Spleen (tissue), 11 donors: ENCODE measurements around the gene C1orf52. TPM values are rescaled to one million over a fixed set of nuclear protein-coding genes. Genes with fewer than 3 reads are reported as not detected.

ENCODE experiments used
- DNase-seq: peaks from one replicate; pipeline ENCODE4 v3.0.0-alpha.2; 2020
- H3K27ac ChIP-seq, 8 donors: fragments of 200-600 bp; sonication (generic) in 7 of 8; 1 replicate in 4 of 8; 2 replicates in 4 of 8; pipeline versions ENCODE4 v1.5.0 to v1.8.0; 2016 to 2021; ENCODE audit warnings: inconsistent platforms in 4 of 8, mild to moderate bottlenecking in 4 of 8, moderate library complexity in 1 of 8
- H3K27me3 ChIP-seq, 7 donors: fragments of 200-600 bp; sonication (generic) in 6 of 7; replicated peaks in 1 of 7; 1 replicate in 4 of 7; 2 replicates in 3 of 7; pipeline versions ENCODE4 v1.5.0 to v1.8.0; 2016 to 2021; ENCODE audit warnings: inconsistent platforms in 3 of 7, mild to moderate bottlenecking in 1 of 7
- H3K36me3 ChIP-seq, 6 donors: fragments of 200-600 bp; sonication (generic) in 5 of 6; 1 replicate in 4 of 6; 2 replicates in 2 of 6; pipeline versions ENCODE4 v1.5.0 to v1.8.0; 2016 to 2021; ENCODE audit warnings: inconsistent platforms in 2 of 6
- H3K4me1 ChIP-seq, 6 donors: fragments of 200-600 bp; sonication (generic) in 5 of 6; 1 replicate in 3 of 6; 2 replicates in 3 of 6; pipeline versions ENCODE4 v1.5.0 to v1.8.0; 2016 to 2021; ENCODE audit warnings: inconsistent platforms in 3 of 6
- H3K4me3 ChIP-seq, 8 donors: fragments of 200-600 bp; sonication (generic) in 7 of 8; 1 replicate in 4 of 8; 2 replicates in 4 of 8; pipeline versions ENCODE4 v1.5.0 to v1.8.0; 2016 to 2021; ENCODE audit warnings: inconsistent platforms in 4 of 8, mild to moderate bottlenecking in 4 of 8, moderate library complexity in 2 of 8
- H3K9me3 ChIP-seq, 8 donors: fragments of 200-600 bp; sonication (generic) in 7 of 8; 1 replicate in 4 of 8; 2 replicates in 4 of 8; pipeline versions ENCODE4 v1.5.0 to v1.8.0; 2016 to 2021; ENCODE audit warnings: inconsistent platforms in 4 of 8
- POLR2A ChIP-seq, 3 donors: fragments of 450-650 bp; IDR thresholded peaks; one replicate each; pipeline ENCODE4 v1.5.1; 2017; ENCODE audit warnings: antibody characterized with exemption in 3 of 3, mild to moderate bottlenecking in 1 of 3
- POLR2AphosphoS5 ChIP-seq, 3 donors: sonication (generic); formaldehyde crosslinking; IDR thresholded peaks; one replicate each; pipeline ENCODE4 v1.5.1; 2017; ENCODE audit warnings: antibody characterized with exemption in 3 of 3
- WGBS, 5 donors: extraction: QIAGEN DNeasy Blood & Tissue Kit in 3 of 5; methylation state at CpG; one replicate each; pipeline versions ENCODE4 v1.1.5 to v1.1.7; 2013 to 2018; 5-methylcytosine and 5-hydroxymethylcytosine counted together
- intact Hi-C: fragments of 100-400 bp; cut with DNase I; formaldehyde crosslinking; loops from one replicate; pipeline ENCODE4 v1.15.0; 2023; ENCODE audit warnings: low total_unique reads
- polyA plus RNA-seq, 3 donors: library from polyadenylated mRNA; stranded (reverse); fragments of 200-250 nt; gene quantifications; one replicate each; pipeline ENCODE4 v1.2.1, GENCODE V29; 2013
- total RNA-seq, 7 donors: library from RNA; depleted of rRNA in 3 of 7; stranded (reverse); fragments of >200 nt in 3 of 7; fragmentation: NEBNext Ultra II Directional in 4 of 7; extraction: Animal tissue kit (Norgen Biotek cat#: 25700) in 4 of 7; gene quantifications; one replicate each; pipeline versions ENCODE4 v1.1.0 to v1.2.1, GENCODE V29; 2016 to 2021
- TF ChIP-seq, protein P1 (sequence below), 11 experiments: fragments of 200-600 bp in 7 of 11; fragments of 450-650 bp in 4 of 11; sonication (generic) in 4 of 11; IDR thresholded peaks in 8 of 11; conservative IDR thresholded peaks in 3 of 11; 1 replicate in 7 of 11; 2 replicates in 4 of 11; pipeline versions ENCODE4 v1.4.0 to v1.8.0; 2016 to 2021; ENCODE audit warnings: antibody characterized with exemption in 11 of 11, inconsistent platforms in 4 of 11, mild to moderate bottlenecking in 1 of 11
- donor health status: healthy with polysubstance abuse.
- donor health status: DM: no; HTN: no; CAD: no; lungs with moderate emphysema.
- donor health status: DM: no; HTN: no; CAD: no.
- donor health status: Bipolar disorder and iron deficiency.
- donor health status: healthy.
- donor health status: DM: no; HTN: no; CAD: no.
- donor health status: DM: yes; HTN: yes; CAD: no.

The C1orf52 gene
- total and polyA plus RNA-seq, 10 donors: 16.2 to 29.7 (median 22.6) TPM

DNA sequence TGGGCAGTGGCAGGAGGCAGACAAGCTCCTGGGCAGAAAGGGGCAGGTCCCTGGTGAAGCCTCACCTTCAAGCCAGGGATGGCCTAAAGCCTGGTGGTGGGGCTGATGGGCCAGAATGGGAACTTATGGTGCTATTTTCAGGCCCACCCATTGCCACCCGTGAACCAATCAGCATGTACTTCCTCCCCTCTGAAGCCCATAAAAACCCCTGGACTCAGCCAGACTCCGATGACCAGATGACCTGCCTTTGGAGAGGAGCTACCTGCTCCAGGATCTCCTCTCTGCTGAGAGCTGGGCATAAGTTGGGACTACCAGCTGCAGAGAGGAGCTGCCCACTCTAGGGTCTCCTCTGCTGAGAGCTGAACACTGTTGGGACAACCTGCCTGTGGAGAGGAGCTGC, 24.7 kb upstream of the C1orf52 start:
- intact Hi-C loops: no loop called here
- 93 to 100% (median 96%) methylated on average over 1 to 2 of the region's 2 CpGs for WGBS, 5 donors
- TF ChIP-seq POLR2AphosphoS5 (IDR thresholded peaks at IDR 0.05) (no peak), POLR2A (IDR thresholded peaks at IDR 0.05) (no peak)
- TF ChIP-seq, protein P1, sequence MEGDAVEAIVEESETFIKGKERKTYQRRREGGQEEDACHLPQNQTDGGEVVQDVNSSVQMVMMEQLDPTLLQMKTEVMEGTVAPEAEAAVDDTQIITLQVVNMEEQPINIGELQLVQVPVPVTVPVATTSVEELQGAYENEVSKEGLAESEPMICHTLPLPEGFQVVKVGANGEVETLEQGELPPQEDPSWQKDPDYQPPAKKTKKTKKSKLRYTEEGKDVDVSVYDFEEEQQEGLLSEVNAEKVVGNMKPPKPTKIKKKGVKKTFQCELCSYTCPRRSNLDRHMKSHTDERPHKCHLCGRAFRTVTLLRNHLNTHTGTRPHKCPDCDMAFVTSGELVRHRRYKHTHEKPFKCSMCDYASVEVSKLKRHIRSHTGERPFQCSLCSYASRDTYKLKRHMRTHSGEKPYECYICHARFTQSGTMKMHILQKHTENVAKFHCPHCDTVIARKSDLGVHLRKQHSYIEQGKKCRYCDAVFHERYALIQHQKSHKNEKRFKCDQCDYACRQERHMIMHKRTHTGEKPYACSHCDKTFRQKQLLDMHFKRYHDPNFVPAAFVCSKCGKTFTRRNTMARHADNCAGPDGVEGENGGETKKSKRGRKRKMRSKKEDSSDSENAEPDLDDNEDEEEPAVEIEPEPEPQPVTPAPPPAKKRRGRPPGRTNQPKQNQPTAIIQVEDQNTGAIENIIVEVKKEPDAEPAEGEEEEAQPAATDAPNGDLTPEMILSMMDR (IDR thresholded peaks at IDR 0.05 in 8 of 11, conservative IDR thresholded peaks at IDR 0.05 in 3 of 11): no peak

DNA sequence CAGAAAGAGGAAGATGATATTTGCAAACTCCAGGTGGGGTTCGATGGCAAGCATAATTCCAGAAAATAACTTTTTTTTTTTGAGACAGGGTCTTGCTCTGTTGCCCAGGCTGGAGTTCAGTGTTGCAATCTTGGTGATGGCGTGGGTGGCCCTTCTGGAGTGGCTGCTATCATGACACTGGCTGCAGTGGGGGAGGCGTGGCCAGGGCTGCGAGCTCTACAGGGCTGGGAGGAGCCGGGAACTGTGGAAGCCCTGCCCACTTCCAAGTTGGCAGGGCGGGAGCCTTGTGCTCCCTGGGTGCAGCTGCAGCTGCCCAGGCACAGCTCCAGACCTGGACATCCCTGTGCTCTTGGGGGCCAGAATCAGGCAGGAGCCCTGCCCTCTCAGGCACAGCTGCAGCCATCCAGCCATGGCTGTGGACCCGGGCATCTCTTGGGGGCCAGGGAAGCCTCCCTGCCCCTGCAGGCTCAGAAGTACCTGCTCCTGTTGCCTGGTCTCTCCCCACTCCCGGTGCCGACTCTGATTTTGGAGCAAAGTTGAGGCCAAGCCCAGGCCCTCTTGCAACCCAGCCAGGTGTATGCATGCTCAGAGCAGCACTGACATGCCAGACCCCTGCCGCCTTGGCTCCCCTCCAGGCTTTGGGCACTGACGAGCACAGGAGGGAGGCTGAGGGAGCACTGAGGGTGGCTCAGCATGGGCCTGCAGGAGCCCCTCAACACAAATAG, 24.2 kb upstream of the C1orf52 start:
- no peak for DNase-seq
- Histone ChIP-seq H3K9me3 (no peaks in the 10 kb centered on the region), H3K36me3 (peaks cover 0 to 5% (median 0%) of the 10 kb centered on the region in 6 donors), H3K4me1 (peaks cover 0 to 9% (median 7%) of the 10 kb centered on the region in 6 donors), H3K4me3 (no peak overlapping the region), H3K27me3 (peaks cover 0 to 7% (median 0%) of the 10 kb centered on the region in 7 donors), H3K27ac (no peak overlapping the region)
- WGBS, 5 donors: 75 to 93% (median 89%) methylated on average over 8 to 11 of the region's 11 CpGs
- TF ChIP-seq POLR2AphosphoS5 (IDR thresholded peaks at IDR 0.05) (no peak), POLR2A (IDR thresholded peaks at IDR 0.05) (no peak)
- TF ChIP-seq, protein P1 (IDR thresholded peaks at IDR 0.05 in 8 of 11, conservative IDR thresholded peaks at IDR 0.05 in 3 of 11): no peak
- intact Hi-C loops: no loop called here

More for the DNA sequence above, 24.7 kb upstream of the C1orf52 start:
- Histone ChIP-seq H3K27ac (no peak overlapping the region), H3K36me3 (peaks cover 0 to 5% (median 0%) of the 10 kb centered on the region in 6 donors), H3K27me3 (peaks cover 0 to 7% (median 0%) of the 10 kb centered on the region in 7 donors), H3K4me1 (peaks cover 0 to 4% (median 3%) of the 10 kb centered on the region in 6 donors), H3K4me3 (no peak overlapping the region), H3K9me3 (no peaks in the 10 kb centered on the region)
- no peak for DNase-seq

DNA sequence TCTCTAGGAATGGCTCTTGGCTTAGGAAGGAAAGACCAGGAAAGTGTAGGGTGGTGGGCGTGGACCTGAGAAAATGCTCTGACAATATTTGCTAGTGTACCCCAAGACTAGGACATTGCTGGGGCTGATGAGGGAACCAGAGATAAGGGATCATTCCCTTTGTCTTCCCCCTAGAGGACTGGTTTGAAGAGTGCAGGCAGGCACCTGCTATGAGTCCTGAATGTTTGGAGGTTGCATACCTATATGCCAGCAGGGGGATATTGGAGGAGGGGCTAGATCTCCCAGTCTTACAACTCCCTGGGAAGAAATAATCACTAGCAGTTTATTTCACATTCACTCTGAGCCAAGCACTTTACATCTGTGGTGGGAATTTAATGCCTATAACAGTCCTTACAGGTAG, 23.0 kb upstream of the C1orf52 start:
- intact Hi-C loops: no loop called here
- Histone ChIP-seq H3K9me3 (no peaks in the 10 kb centered on the region), H3K27me3 (peaks cover 0 to 7% (median 0%) of the 10 kb centered on the region in 7 donors), H3K4me3 (no peak overlapping the region), H3K36me3 (peaks cover 0 to 5% (median 0%) of the 10 kb centered on the region in 6 donors), H3K4me1 (peaks cover under 1 to 22% (median 11%) of the 10 kb centered on the region in 6 donors), H3K27ac (no peak overlapping the region)
- no peak for DNase-seq
- 76 to 100% (median 92%) methylated on average over 1 of the region's 1 CpG for WGBS, 5 donors
- TF ChIP-seq POLR2A (IDR thresholded peaks at IDR 0.05) (no peak), POLR2AphosphoS5 (IDR thresholded peaks at IDR 0.05) (no peak)
- TF ChIP-seq, protein P1 (IDR thresholded peaks at IDR 0.05 in 8 of 11, conservative IDR thresholded peaks at IDR 0.05 in 3 of 11): no peak

DNA sequence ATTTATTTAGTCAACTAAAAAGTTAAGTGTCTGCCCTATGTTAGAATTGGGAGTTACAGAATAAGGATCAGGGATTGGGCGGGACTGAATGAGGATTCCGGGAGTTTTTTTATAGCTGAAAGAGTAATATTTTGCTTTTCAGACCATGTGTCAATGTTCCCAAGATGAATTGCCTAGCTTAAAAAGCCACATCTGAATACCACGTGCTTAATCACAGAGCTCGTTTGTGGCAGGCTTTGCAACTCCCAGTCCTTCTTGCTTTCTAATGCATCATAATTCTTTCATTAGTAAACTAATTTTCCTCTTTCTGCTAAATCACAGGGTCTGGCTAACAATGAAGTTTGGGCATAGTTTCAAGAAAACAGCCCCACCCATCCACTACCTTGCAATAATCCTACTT, 21.2 kb upstream of the C1orf52 start:
- intact Hi-C loops: no loop called here
- no peak for DNase-seq
- H3K27me3 ChIP-seq: peaks cover 0 to 7% (median 0%) of the 10 kb centered on the region in 7 donors
- H3K4me3 ChIP-seq: no peak overlapping the region
- H3K36me3 ChIP-seq: peaks cover 0 to 5% (median 0%) of the 10 kb centered on the region in 6 donors
- TF ChIP-seq POLR2A (IDR thresholded peaks at IDR 0.05): no peak
- no peak for TF ChIP-seq POLR2AphosphoS5 (IDR thresholded peaks at IDR 0.05)
- TF ChIP-seq, protein P1 (IDR thresholded peaks at IDR 0.05 in 8 of 11, conservative IDR thresholded peaks at IDR 0.05 in 3 of 11): no peak
- 87 to 94% (median 90%) methylated on average over 4 of the region's 4 CpGs for WGBS, 5 donors
- H3K4me1 ChIP-seq: peaks cover 6 to 32% (median 17%) of the 10 kb centered on the region in 6 donors
- H3K27ac ChIP-seq: no peak overlapping the region
- no peaks in the 10 kb centered on the region for H3K9me3 ChIP-seq
